GM18520 (cell line): Measurements from ENCODE around the gene IER3.

Source experiments
- ATAC-seq: cut with Tn5 transposase; IDR thresholded peaks from one replicate; pipeline ENCODE4 v1.9.1; 2021; ENCODE audit not compliant: unreplicated experiment

IER3 gene, protein sequence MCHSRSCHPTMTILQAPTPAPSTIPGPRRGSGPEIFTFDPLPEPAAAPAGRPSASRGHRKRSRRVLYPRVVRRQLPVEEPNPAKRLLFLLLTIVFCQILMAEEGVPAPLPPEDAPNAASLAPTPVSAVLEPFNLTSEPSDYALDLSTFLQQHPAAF

GRCh38 chr6:30744054-30744805 lies at the start of gene IER3:
Gene IER3, minus strand, starts transcription at chr6:30744547. Its CDS starts 29 bp downstream, at chr6:30744518.
- ATAC-seq, result no peak

- ATAC-seq, result no peak
These were observed 49.3 kb upstream of the IER3 start for GRCh38 chr6:30793521-30794194.

- ATAC-seq, result no peak
These were observed 48.4 kb upstream of the IER3 start for GRCh38 chr6:30792786-30793185.

DNA sequence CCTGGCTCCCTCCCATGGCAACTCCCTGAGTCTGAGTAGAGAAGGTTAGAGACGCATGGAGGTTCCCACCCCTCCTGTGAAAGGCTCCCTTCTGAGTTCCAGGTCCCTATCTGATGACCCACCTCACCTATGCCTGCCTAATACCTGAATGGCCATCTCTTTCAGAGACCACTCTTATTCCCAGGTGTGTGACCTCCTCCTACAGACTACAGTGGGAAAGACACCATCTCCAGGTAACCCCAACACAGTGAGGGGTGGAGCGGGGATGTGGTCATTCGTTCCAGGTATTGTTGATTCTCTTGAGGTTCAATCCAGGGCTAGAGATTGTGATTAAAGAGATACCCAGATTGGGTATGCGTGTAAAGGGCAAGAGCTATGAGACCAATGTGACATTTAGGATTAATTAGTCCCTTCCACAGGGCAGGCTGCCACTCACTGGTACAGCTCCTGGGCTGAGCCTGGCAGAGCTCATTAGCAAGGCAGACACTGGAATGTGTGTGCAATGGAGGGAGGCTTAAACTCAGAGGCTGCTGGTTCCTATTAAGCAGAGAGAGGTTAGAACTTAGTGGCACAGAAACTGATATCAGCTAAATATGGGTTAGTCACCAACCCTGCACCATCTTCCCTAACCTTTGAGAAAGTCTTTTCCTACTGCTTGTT lies 46.5 kb upstream of the IER3 start:
- no peak for ATAC-seq

DNA sequence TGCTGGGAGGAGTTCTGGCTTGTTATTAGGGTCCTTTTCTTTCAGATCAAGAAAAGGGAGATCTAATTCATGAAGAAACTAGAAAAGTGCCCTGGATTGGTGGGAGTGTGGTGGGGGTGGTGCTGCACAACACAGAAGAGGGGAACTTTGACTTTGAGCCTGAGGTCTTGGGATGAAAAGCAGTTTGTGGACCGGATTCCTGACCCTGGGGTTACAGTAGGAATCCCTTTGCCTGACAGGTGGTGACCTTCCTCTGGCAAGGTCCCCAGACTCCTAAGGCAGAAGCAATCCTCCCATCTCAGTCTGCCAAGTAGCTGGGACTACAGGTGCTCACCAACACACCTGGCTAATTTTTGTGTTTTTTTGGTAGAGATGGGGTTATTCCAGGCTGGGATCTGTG lies 45.3 kb upstream of the IER3 start:
- ATAC-seq, result no peak

- ATAC-seq, result no peak
These were observed 43.6 kb upstream of the IER3 start for GRCh38 chr6:30787954-30788353.

DNA sequence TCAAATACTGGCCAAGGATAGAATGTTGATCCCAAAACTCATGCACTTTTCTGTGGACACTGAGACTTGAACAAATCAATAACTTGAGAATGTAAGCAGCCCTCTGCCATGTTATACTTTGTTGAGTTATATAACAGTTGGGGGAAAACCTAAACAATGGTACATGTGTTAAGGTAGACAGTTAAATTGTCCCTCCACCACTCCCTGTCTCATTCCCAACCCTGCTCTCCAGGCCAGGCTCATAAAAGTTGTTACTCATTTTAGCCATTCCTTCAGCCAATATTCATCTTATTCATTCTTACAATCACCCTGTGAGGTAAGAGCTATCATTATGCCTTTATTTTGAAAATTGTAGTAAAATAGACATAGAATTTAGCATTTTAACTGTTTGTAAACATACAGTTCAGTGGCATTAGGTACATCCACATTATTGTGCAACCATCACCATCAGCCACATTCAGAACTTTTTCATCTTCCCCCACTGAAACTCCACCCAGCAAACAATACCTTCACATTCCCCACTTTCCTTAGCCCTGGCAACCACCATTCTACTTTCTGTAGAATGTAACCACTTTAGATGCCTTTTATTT lies 38.2 kb upstream of the IER3 start:
- no peak for ATAC-seq

GRCh38 chr6:30781743-30782424 lies 37.5 kb upstream of the IER3 start:
- ATAC-seq, result no peak

- no peak for ATAC-seq
These were observed 37.0 kb upstream of the IER3 start for GRCh38 chr6:30781395-30781742.

DNA sequence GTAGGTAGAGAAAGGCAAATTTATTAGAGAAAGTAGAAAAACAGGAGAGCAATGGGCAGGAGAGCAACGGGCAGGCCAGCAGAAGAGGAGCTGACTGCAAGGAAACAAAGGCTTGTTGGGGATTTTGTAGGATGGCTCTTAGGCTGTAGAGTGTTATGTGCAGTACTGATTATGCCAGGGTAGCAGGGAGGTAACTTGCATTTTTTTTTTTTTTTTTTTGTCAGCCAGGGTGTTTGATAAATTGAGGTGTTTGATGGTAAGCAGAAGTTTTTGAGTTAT lies 36.2 kb upstream of the IER3 start:
- no peak for ATAC-seq

DNA sequence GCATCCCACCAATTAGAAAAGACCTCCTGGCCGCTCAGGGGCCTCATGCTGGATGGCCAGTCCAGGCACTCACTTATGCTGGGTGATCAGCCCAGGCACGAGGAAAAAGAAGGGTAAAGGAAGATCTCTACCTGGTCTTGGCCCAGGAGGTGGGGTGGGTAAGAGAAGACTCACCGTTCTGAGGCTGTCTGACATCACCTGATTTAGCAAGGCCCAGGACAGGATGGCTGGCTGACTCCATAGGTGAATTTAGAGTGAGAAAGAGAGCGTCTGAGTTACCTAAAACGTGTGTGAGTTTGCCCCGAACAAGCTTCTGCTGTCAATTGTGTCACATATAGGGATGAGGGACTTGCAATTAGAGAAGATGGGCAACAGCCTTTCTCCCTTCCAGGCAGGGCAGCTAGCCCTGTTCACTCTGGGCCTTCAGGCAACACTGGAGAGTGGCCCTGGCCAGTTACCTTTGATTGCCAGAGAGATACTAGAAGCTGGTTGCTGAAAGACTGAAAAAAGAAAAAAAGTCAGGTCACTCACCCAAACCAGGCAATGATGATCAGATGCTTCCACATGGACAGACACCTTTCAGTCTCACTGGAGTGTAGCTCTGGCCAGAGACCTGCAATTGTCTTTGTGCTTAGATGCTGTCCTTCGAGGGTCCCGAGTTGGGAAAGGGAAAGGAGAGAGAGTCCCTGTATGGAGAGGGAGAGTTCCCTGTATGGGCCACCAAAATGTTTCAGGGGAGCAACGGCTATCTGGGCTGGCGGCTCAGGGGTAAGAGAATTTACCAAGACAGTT lies 35.7 kb upstream of the IER3 start:
- no peak for ATAC-seq

DNA sequence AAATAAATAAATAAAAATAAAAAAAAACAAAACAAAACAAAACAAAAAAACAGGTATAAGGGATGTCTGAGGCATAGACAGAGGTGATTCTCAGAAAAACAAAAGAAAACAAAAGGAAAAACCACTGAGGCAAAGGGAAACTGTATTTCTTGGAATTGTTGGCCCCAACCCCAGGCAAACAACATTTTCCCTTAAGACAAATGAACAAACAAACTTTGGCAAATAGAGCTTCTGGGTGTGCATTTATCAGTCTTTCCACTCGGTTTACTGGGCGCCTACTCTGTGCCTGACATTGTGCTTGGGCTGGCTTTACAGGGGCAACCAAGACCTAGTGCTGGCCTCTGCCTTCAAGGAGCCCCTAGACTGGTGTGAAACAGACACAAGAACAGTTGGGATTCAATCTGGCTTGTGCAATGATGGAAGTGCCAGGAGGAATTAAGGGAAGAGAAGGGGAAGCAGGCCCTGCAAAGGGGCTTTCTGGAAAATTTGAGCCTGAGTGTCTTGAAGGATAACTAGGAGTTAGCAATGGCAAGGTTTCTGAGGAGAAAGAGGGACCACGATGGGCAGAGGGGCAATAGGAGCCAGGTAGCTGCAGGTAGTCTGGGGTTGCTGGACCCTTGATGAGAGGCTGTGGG lies 33.8 kb upstream of the IER3 start:
- ATAC-seq, result no peak

GRCh38 chr6:30777155-30777485 lies 32.8 kb upstream of the IER3 start:
- no peak for ATAC-seq

GRCh38 chr6:30776390-30777154 lies 32.2 kb upstream of the IER3 start:
- no peak for ATAC-seq

GRCh38 chr6:30775104-30775503 lies 30.8 kb upstream of the IER3 start:
- ATAC-seq, result no peak

- ATAC-seq, result no peak
These were observed 30.4 kb upstream of the IER3 start for GRCh38 chr6:30774701-30775100.

DNA sequence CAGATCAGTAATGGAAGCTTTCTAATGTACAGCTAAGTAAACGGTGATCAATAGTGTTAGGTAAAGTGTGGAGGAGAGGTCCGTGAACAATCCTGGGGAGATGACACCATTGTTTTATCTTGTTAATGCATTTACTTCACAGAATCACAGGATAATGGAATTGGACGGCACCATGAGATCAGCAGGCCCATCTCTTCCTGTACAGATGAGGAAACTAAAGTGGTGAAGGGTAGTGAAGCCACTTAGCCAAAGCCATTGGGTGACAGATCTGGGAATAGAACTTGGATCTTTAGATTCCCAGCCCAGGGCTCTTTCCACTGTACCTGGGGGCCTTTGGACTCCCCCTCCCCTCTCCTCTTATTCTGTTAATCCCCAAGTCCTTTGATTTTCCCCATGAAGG lies 26.2 kb upstream of the IER3 start:
- ATAC-seq, result no peak

GRCh38 chr6:30769853-30770524 lies 25.6 kb upstream of the IER3 start:
- ATAC-seq, result no peak
